Gastrocnemius medialis (tissue), 4 donors: Measurements from ENCODE around the gene CYGB.

Experiments used
- CTCF ChIP-seq, 5 experiments: fragments of 450-650 bp in 3 of 5; fragments of 200-600 bp in 2 of 5; sonication (generic) in 2 of 5; IDR thresholded peaks in 4 of 5; conservative IDR thresholded peaks in 1 of 5; 1 replicate in 4 of 5; 2 replicates in 1 of 5; pipeline ENCODE4 v1.5.1; 2016 to 2019; ENCODE audit warnings: antibody characterized with exemption in 5 of 5, mild to moderate bottlenecking in 3 of 5, moderate library complexity in 3 of 5
- POLR2A ChIP-seq, 2 donors: fragments of 450-650 bp; IDR thresholded peaks; one replicate each; pipeline ENCODE4 v1.6.1; 2017; ENCODE audit warnings: antibody characterized with exemption in 2 of 2, mild to moderate bottlenecking in 2 of 2, moderate library complexity in 2 of 2

GRCh38 chr17:76545918-76546555 lies 8.5 kb upstream of the CYGB start:
- TF ChIP-seq CTCF (IDR thresholded peaks at IDR 0.05 in 4 of 5, conservative IDR thresholded peaks at IDR 0.05 in 1 of 5) (no peak), POLR2A (IDR thresholded peaks at IDR 0.05) (no peak)
